HepG2 (cell line): ENCODE measurements around the gene TUBGCP6. TPM values are rescaled to one million over a fixed set of nuclear protein-coding genes. Genes with fewer than 3 reads are reported as not detected.

Experiments
- CBX5 ChIP-seq: sonication (generic); formaldehyde crosslinking; IDR thresholded peaks from 2 replicates; pipeline ENCODE4 v1.4.0; 2020; ENCODE audit warnings: missing genetic modification reagents, borderline replicate concordance
- HMGXB3 ChIP-seq: sonication (generic); formaldehyde crosslinking; IDR thresholded peaks from 2 replicates; pipeline ENCODE4 v1.4.0; 2020; ENCODE audit warnings: missing genetic modification reagents, borderline replicate concordance
- KLF15 ChIP-seq: sonication (generic); formaldehyde crosslinking; IDR thresholded peaks from 2 replicates; pipeline ENCODE4 v1.8.1; 2023; ENCODE audit warnings: borderline replicate concordance, mild to moderate bottlenecking, inconsistent platforms, missing genetic modification reagents, mixed read lengths
- MAFG ChIP-seq: sonication (generic); formaldehyde crosslinking; IDR thresholded peaks from 2 replicates; pipeline ENCODE4 v1.5.1; 2020; ENCODE audit warnings: mild to moderate bottlenecking, missing genetic modification reagents
- NFKBIZ ChIP-seq: IDR thresholded peaks from 2 replicates; pipeline ENCODE4 v1.6.1; 2018; ENCODE audit warnings: missing genetic modification reagents, missing compliant biosample characterization
- PHB2 ChIP-seq: fragments of 450-650 bp; IDR thresholded peaks from 2 replicates; pipeline ENCODE4 v1.6.1; 2018; ENCODE audit not compliant: partially characterized antibody
- POGZ ChIP-seq: sonication (generic); formaldehyde crosslinking; IDR thresholded peaks from 2 replicates; pipeline ENCODE4 v1.4.0; 2020; ENCODE audit warnings: mild to moderate bottlenecking, missing genetic modification reagents
- SATB2 ChIP-seq: sonication (generic); formaldehyde crosslinking; IDR thresholded peaks from 2 replicates; pipeline ENCODE4 v1.5.0; 2020; ENCODE audit warnings: missing genetic modification reagents
- UBTF ChIP-seq: sonication (generic); formaldehyde crosslinking; IDR thresholded peaks from 2 replicates; pipeline ENCODE4 v1.4.0; 2020; ENCODE audit warnings: mild to moderate bottlenecking, missing genetic modification reagents
- ZC3H4 ChIP-seq: sonication (generic); formaldehyde crosslinking; IDR thresholded peaks from 2 replicates; pipeline ENCODE4 v1.4.0; 2020; ENCODE audit warnings: missing genetic modification reagents, borderline replicate concordance
- ZNF18 ChIP-seq: sonication (generic); formaldehyde crosslinking; IDR thresholded peaks from 2 replicates; pipeline ENCODE4 v1.8.0; 2022; ENCODE audit warnings: mild to moderate bottlenecking, missing genetic modification reagents; ENCODE audit not compliant: insufficient replicate concordance
- ZNF235 ChIP-seq: sonication (generic); formaldehyde crosslinking; IDR thresholded peaks from 2 replicates; pipeline ENCODE4 v1.8.1; 2023; ENCODE audit warnings: mild to moderate bottlenecking, missing genetic modification reagents, borderline replicate concordance
- ZNF256 ChIP-seq: sonication (generic); formaldehyde crosslinking; conservative IDR thresholded peaks from 2 replicates; pipeline ENCODE4 v1.4.0; 2020; ENCODE audit warnings: missing genetic modification reagents
- ZNF557 ChIP-seq: sonication (generic); formaldehyde crosslinking; IDR thresholded peaks from 2 replicates; pipeline ENCODE4 v1.4.0; 2020; ENCODE audit warnings: missing genetic modification reagents
- ZNF614 ChIP-seq: IDR thresholded peaks from 2 replicates; pipeline ENCODE4 v1.6.1; 2018; ENCODE audit warnings: missing biosample characterization, missing genetic modification reagents, inconsistent platforms, borderline replicate concordance
- ZNF672 ChIP-seq: sonication (generic); formaldehyde crosslinking; IDR thresholded peaks from 2 replicates; pipeline ENCODE4 v1.8.1; 2022; ENCODE audit warnings: missing genetic modification reagents
- polyA plus RNA-seq, 8 experiments: library from polyadenylated mRNA; depleted of rRNA in 3 of 8; stranded (reverse) in 7 of 8; unstranded in 1 of 8; fragments of >200 nt; fragmentation: Illumina TruSeq in 4 of 8; extraction: Trizol in 4 of 8; gene quantifications; 2 replicates each; pipeline versions ENCODE4 v1.2.1 to v1.2.3, GENCODE V29; 2011 to 2016; ENCODE audit warnings: low read depth in 4 of 8, missing spikeins in 1 of 8, mixed read lengths in 1 of 8; ENCODE audit not compliant: insufficient read depth in 1 of 8
- total RNA-seq, 5 experiments: library from RNA; depleted of rRNA; stranded (reverse); fragments of >200 nt; fragmentation: Illumina TruSeq; extraction: Trizol; gene quantifications; 2 replicates each; pipeline ENCODE4 v1.2.3, GENCODE V29; 2016; ENCODE audit warnings: low read depth in 1 of 5
- TF ChIP-seq, protein P1 (sequence below): sonication (generic); formaldehyde crosslinking; IDR thresholded peaks from 2 replicates; pipeline ENCODE4 v1.9.0; 2021; ENCODE audit warnings: missing genetic modification reagents, borderline replicate concordance

The TUBGCP6 gene
- total and polyA plus RNA-seq, 2 of the 13 experiments (the other 11 are each of a cell fraction or from before 2014, with no cell fraction given) = 14.6 to 15.7 TPM

DNA sequence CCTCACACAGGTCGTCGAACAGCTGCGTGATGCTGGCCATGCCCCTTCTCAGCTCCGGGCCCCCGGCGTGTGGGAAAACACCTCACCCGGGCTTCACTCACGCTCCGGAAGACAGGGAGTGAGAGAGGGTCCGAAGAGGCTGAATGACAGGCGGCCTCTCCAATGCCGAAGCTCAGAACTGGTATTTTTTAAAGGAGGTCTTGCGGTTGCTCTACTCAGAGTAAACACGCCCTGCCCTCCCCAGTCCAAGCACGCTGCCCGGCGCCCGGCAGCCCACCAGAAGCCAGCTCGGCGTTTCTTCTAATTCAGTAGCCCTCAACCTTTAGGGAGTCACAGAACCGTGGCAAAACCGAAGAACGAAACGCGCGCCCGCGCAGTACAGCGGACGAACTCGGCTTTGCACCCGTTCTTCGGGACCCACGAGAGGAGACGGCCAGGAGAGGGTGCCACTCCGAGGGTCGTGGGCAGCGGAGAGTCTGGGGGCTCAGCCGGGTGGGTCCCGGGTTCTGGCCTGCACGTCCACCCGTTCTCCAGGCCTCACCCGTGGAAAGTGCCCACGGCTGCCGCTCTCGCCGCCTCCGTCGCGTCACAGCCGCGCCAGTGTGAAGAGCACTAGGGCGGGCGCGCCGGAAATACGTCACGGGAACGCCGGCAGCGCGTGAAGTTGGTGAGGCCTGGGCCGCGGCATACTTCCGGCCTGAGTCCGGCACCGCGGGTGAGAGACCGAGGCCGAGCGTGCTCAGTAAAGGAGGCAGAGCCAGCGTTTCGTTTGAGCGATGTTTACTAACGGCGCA lies at the start of gene TUBGCP6 (continued):
- 0 out of 2 replicates have a peak, but pooled peaks have one; percentile 41 for TF ChIP-seq SATB2 (CRISPR knock-in tag)
- no peak for TF ChIP-seq ZNF235
- peak; percentile 50 for TF ChIP-seq ZNF18 (CRISPR knock-in tag)
- peak; percentile 79; the same call in 1 of the 2 replicates for TF ChIP-seq ZNF614 (CRISPR knock-in tag)
- TF ChIP-seq, protein P1, sequence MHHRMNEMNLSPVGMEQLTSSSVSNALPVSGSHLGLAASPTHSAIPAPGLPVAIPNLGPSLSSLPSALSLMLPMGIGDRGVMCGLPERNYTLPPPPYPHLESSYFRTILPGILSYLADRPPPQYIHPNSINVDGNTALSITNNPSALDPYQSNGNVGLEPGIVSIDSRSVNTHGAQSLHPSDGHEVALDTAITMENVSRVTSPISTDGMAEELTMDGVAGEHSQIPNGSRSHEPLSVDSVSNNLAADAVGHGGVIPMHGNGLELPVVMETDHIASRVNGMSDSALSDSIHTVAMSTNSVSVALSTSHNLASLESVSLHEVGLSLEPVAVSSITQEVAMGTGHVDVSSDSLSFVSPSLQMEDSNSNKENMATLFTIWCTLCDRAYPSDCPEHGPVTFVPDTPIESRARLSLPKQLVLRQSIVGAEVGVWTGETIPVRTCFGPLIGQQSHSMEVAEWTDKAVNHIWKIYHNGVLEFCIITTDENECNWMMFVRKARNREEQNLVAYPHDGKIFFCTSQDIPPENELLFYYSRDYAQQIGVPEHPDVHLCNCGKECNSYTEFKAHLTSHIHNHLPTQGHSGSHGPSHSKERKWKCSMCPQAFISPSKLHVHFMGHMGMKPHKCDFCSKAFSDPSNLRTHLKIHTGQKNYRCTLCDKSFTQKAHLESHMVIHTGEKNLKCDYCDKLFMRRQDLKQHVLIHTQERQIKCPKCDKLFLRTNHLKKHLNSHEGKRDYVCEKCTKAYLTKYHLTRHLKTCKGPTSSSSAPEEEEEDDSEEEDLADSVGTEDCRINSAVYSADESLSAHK (CRISPR knock-in tag) = no peak
- no peak for TF ChIP-seq ZC3H4
- peak; percentile 80 for TF ChIP-seq UBTF (CRISPR knock-in tag)
- peak; percentile 77 for TF ChIP-seq POGZ
- TF ChIP-seq HMGXB3 (CRISPR knock-in tag) = peak; percentile 72; the same call in 1 of the 2 replicates
- TF ChIP-seq PHB2 = no peak
- 0 out of 2 replicates have a peak, but pooled peaks have one; percentile 84 for TF ChIP-seq NFKBIZ (CRISPR knock-in tag)
- TF ChIP-seq ZNF672 (CRISPR knock-in tag) = no peak; the same call in 1 of the 2 replicates
- no peak for TF ChIP-seq ZNF557 (CRISPR knock-in tag)
- no peak for TF ChIP-seq MAFG
- TF ChIP-seq CBX5 (CRISPR knock-in tag) = peak; percentile 48; the same call in 1 of the 2 replicates
- TF ChIP-seq ZNF256 = peak; percentile 30; the same call in 1 of the 2 replicates
- TF ChIP-seq KLF15 (CRISPR knock-in tag) = no peak
